Measurements from ENCODE around the gene NFE2L3. TPM values are rescaled to one million over a fixed set of nuclear protein-coding genes. Genes with fewer than 3 reads are reported as not detected.
A peak's percentile ranks its signal among the peaks of the same experiment; 100 is the strongest.

Gene NFE2L3
- total RNA-seq, 1 experiment from 2014 or later: 40.0 TPM

- no peaks in the 10 kb centered on the region for H3K4me1 ChIP-seq (ENCODE audit: insufficient read depth, low read length)
- no peaks in the 10 kb centered on the region for H3K9me3 ChIP-seq (ENCODE audit: low read length)
- no TSS peak for BruUV-seq (replicated peaks)
- CTCF ChIA-PET: interaction anchor here (0.6 to 1.1 kb wide), 3 partner anchors 23 to 303 kb away, joined by 3 to 4 read pairs (median 3); no protein-coding TSS in a partner anchor
- no peaks in the 10 kb centered on the region for H3K36me3 ChIP-seq (ENCODE audit: low read depth, low read length)
- H3K4me2 ChIP-seq (ENCODE audit: low read length): no peak overlapping the region
- H3K9ac ChIP-seq (ENCODE audit: low read length): no peak overlapping the region
- H3K4me3 ChIP-seq (ENCODE audit: low read length): no peak overlapping the region
- TF ChIP-seq EZH2 (IDR thresholded peaks at IDR 0.05; ENCODE audit: low read length, unreplicated experiment) (no peak), EZH2phosphoT487 (IDR thresholded peaks at IDR 0.05; ENCODE audit: borderline replicate concordance, low read length) (no peak), CTCF (conservative IDR thresholded peaks at IDR 0.05; ENCODE audit: low read depth, low read length) (no peak)
- intact Hi-C loops (cut with micrococcal nuclease): loop anchor here (2.0 kb wide), 1 partner anchor 25 kb away; no protein-coding TSS in a partner anchor
- H4K20me1 ChIP-seq (ENCODE audit: low read length): 0 out of 2 replicates have a peak, but pooled peaks cover 5% of the 10 kb centered on the region
- POLR2A ChIA-PET (ENCODE audit: unreplicated experiment): no interaction called here
- DNase-seq (no peak), ATAC-seq (no peak)
- H3F3A ChIP-seq (ENCODE audit: low read length, unreplicated experiment): peaks cover 4% of the 10 kb centered on the region
- H3K9me2 ChIP-seq (replicated peaks; ENCODE audit: low read length): no peaks in the 10 kb centered on the region
- no peak overlapping the region for H3K27ac ChIP-seq (ENCODE audit: low read length)
- no peak overlapping the region for H2AFZ ChIP-seq (ENCODE audit: low read length)
- no peaks in the 10 kb centered on the region for H3K27me3 ChIP-seq (ENCODE audit: low read length)
- no peaks in the 10 kb centered on the region for H3K79me2 ChIP-seq (ENCODE audit: low read length)
Observed at GRCh38 chr7:26181474-26182227, 29.7 kb downstream of the NFE2L3 start.

- peaks cover 7% of the 10 kb centered on the region for H3F3A ChIP-seq (ENCODE audit: low read length, unreplicated experiment)
- H3K9me3 ChIP-seq (ENCODE audit: low read length): no peaks in the 10 kb centered on the region
- no TSS peak for BruUV-seq (replicated peaks)
- ATAC-seq: no peak
- H3K4me3 ChIP-seq (ENCODE audit: low read length): no peak overlapping the region
- H4K20me1 ChIP-seq (ENCODE audit: low read length): 0 out of 2 replicates have a peak, but pooled peaks cover 11% of the 10 kb centered on the region
- H3K4me2 ChIP-seq (ENCODE audit: low read length): no peak overlapping the region
- no peak overlapping the region for H3K9ac ChIP-seq (ENCODE audit: low read length)
- DNase-seq: peak; percentile 16
- CTCF ChIA-PET: interaction anchor here (0.9 to 1.1 kb wide), 2 partner anchors 23 to 91 kb away, joined by 3 to 4 read pairs; no protein-coding TSS in a partner anchor
- no peaks in the 10 kb centered on the region for H3K79me2 ChIP-seq (ENCODE audit: low read length)
- TF ChIP-seq EZH2 (IDR thresholded peaks at IDR 0.05; ENCODE audit: low read length, unreplicated experiment) (no peak), EZH2phosphoT487 (IDR thresholded peaks at IDR 0.05; ENCODE audit: borderline replicate concordance, low read length) (no peak), CTCF (conservative IDR thresholded peaks at IDR 0.05; ENCODE audit: low read depth, low read length) (no peak)
- intact Hi-C loops (cut with micrococcal nuclease): no loop called here
- H3K4me1 ChIP-seq (ENCODE audit: insufficient read depth, low read length): no peaks in the 10 kb centered on the region
- POLR2A ChIA-PET (ENCODE audit: unreplicated experiment): no interaction called here
- H3K27me3 ChIP-seq (ENCODE audit: low read length): no peaks in the 10 kb centered on the region
- no peak overlapping the region for H3K27ac ChIP-seq (ENCODE audit: low read length)
- no peaks in the 10 kb centered on the region for H3K36me3 ChIP-seq (ENCODE audit: low read depth, low read length)
- H2AFZ ChIP-seq (ENCODE audit: low read length): no peak overlapping the region
- no peaks in the 10 kb centered on the region for H3K9me2 ChIP-seq (replicated peaks; ENCODE audit: low read length)
Observed at GRCh38 chr7:26182283-26182682, 30.3 kb downstream of the NFE2L3 start.

- TF ChIP-seq EZH2 (IDR thresholded peaks at IDR 0.05; ENCODE audit: low read length, unreplicated experiment) (no peak), EZH2phosphoT487 (IDR thresholded peaks at IDR 0.05; ENCODE audit: borderline replicate concordance, low read length) (no peak), CTCF (conservative IDR thresholded peaks at IDR 0.05; ENCODE audit: low read depth, low read length) (no peak)
- Histone ChIP-seq H3K36me3 (ENCODE audit: low read depth, low read length) (no peaks in the 10 kb centered on the region), H3K9ac (ENCODE audit: low read length) (no peak overlapping the region), H3K4me3 (ENCODE audit: low read length) (no peak overlapping the region), H3K27ac (ENCODE audit: low read length) (no peak overlapping the region), H3K79me2 (ENCODE audit: low read length) (no peaks in the 10 kb centered on the region), H3K9me3 (ENCODE audit: low read length) (no peaks in the 10 kb centered on the region), H3F3A (ENCODE audit: low read length, unreplicated experiment) (peaks cover 11% of the 10 kb centered on the region), H3K4me1 (ENCODE audit: insufficient read depth, low read length) (no peaks in the 10 kb centered on the region), H3K27me3 (ENCODE audit: low read length) (no peaks in the 10 kb centered on the region), H3K4me2 (ENCODE audit: low read length) (no peak overlapping the region), H3K9me2 (replicated peaks; ENCODE audit: low read length) (no peaks in the 10 kb centered on the region), H2AFZ (ENCODE audit: low read length) (no peak overlapping the region), H4K20me1 (ENCODE audit: low read length) (0 out of 2 replicates have a peak, but pooled peaks cover 12% of the 10 kb centered on the region)
- DNase-seq (no peak), ATAC-seq (no peak)
- CTCF ChIA-PET: interaction anchor here (0.9 kb wide), 1 partner anchor 91 kb away, joined by 4 read pairs; no protein-coding TSS in a partner anchor
- POLR2A ChIA-PET (ENCODE audit: unreplicated experiment): no interaction called here
- intact Hi-C loops (cut with micrococcal nuclease): no loop called here
- BruUV-seq (replicated peaks): no TSS peak
Observed at GRCh38 chr7:26182706-26183105, 30.7 kb downstream of the NFE2L3 start.
